GM20000 (cell line): ENCODE measurements around the gene NDUFA13.
A peak's percentile ranks its signal among the peaks of the same experiment; 100 is the strongest.

Source experiments
- DNase-seq: peaks from one replicate; pipeline ENCODE4 v3.0.0; 2012; ENCODE audit warnings: low spot score
- TF ChIP-seq, protein P1 (sequence below): IDR thresholded peaks from 2 replicates; pipeline ENCODE4 v1.5.1; 2012; ENCODE audit warnings: mild to moderate bottlenecking, control low read depth; ENCODE audit errors: extremely low read depth, missing control alignments

NDUFA13 gene

DNA sequence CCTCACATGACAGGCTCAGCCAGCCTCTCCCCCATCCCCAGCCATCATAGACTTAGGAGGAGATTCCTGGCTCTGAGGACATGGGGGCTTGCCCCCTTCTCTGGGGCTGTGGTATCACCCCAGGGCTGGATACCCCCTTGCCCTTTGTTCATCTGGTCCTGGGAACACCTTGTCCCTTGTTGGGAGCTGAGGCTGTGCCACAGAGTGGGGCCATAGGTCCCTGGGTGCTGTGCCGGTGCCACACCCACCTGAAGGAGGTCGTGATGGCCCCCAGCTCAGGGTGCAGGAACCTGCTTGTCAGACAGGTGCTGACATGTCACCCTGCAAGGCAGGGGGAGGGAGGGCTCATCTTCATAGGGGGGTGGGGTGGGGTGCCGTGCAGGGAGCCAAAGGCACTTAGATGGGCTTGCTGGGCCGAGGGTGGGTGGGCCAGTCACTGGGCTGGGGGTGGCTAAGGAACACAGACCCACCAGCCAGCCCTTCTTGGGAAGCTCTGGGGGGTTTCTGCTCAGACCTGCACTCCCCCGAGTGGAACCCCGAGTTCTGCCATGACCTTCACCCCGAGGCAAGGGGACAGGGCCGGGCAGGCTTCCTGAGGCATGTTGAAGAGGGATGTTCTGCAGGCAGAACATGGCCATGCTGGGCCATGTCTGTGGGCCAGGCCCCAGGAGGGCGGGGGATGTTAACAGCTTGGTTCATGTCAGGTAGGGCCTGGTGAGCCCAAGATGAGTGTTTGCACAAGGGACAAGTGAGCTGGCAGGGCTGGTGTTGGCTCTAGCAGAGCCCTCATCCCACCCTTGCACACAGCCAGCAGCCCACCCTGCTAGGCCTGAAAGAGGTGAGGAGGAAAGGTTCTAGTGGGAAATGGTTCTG lies 28.7 kb upstream of the NDUFA13 start:
- TF ChIP-seq, protein P1, sequence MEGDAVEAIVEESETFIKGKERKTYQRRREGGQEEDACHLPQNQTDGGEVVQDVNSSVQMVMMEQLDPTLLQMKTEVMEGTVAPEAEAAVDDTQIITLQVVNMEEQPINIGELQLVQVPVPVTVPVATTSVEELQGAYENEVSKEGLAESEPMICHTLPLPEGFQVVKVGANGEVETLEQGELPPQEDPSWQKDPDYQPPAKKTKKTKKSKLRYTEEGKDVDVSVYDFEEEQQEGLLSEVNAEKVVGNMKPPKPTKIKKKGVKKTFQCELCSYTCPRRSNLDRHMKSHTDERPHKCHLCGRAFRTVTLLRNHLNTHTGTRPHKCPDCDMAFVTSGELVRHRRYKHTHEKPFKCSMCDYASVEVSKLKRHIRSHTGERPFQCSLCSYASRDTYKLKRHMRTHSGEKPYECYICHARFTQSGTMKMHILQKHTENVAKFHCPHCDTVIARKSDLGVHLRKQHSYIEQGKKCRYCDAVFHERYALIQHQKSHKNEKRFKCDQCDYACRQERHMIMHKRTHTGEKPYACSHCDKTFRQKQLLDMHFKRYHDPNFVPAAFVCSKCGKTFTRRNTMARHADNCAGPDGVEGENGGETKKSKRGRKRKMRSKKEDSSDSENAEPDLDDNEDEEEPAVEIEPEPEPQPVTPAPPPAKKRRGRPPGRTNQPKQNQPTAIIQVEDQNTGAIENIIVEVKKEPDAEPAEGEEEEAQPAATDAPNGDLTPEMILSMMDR = no peak
- DNase-seq = no peak

DNA sequence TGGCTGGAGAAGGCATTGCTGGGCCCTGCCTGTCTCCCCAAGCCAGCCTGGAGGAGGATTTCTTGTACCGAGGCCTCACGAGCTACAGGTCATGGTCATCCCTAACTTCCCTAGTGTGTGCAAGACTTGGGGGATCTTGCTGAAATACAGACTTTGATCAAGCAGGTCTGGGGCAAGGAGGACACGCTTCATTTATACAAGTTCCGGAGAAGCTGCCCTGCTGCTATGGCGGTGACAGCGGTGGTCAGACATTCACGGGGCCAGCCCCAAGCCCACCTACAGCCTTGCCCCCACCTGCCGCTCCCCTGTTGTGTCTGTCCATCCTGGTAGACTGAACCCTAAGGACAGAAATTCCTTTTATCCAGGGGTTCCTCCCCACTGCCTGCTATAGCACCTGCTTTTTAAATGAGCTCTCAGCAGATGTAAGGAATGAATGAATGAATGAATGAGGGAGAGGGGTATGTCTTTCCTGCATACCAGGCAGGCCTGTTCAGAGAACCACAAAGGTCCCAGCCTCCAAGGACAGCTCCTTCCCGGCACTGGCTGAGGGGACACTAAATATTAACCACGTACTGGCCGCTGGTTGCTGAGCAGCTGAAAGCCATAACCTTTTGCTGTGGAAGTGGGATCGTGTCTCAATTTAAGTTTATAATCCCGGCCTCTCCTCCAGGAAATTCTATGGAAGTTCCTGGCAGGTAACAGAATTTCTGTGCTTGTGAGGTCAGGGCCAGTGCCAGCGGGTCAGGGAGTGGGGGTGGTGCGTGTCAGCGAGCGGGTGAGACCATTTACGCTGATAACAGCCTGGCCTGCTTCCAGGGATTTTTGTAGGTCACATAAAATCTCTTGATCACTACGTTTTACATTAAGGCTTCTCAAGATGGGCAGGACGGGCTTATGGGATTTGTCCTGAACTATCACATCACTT lies 27.8 kb upstream of the NDUFA13 start:
- TF ChIP-seq, protein P1 = no peak
- no peak for DNase-seq

DNA sequence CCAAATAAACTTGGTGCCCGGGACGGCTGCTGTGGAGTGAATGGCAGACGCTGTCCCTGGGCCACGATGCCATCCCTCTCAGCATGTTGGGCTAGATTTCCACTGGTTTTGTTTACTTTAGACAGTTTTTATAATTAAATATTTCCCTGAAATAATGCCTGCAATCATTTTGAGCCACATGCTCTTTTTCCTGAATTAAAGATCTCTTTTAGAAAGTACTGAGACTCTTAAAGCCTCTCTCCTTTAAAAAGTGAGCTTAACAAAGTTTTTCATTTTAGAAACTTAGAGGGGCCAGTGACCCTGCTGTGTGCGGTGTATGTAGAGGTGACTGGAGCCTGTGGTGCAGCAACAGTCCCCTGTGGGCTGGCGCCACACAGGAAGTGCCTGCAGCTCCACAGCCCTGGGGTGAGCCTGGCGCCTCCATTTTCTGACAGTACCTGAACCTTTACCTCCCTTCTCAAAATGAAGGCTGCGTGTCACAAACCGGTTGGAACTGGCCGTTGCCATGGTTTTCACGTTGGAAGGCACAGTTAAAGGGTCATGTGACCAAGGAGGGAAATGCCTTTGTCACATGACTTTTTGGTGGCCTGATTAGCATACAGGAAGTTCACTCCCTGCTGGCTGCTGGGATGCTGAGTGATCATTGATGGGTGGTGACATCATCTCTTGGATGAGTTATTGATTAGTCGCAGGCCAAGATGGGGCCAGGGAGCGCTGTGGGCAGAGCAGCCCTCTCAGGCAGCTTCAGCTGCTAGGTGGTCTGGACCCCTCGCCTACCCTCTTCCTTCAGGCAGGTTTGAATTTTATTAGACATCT lies 26.9 kb upstream of the NDUFA13 start:
- TF ChIP-seq, protein P1 = no peak
- DNase-seq = peak; percentile 73

DNA sequence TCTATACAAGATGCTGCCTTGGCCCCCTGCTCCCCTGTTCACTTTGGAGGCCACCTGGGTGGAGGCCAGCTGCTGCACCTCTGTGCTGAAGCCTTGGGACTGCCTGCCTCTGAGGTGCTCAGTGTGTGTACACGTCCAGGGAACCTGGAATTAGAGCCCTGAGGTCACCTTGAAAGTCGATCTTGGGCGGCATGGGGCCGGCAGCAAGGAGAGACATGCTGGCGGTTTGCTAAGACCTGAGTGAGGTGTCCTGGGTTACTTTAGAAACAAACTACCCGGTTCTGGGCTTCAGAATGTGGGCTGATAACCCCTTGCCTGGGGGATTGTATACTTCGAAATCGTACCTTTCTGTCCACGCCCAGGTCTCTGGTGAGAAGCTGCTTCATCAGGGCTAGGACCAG lies 26.2 kb upstream of the NDUFA13 start:
- DNase-seq = no peak
- TF ChIP-seq, protein P1 = no peak

DNA sequence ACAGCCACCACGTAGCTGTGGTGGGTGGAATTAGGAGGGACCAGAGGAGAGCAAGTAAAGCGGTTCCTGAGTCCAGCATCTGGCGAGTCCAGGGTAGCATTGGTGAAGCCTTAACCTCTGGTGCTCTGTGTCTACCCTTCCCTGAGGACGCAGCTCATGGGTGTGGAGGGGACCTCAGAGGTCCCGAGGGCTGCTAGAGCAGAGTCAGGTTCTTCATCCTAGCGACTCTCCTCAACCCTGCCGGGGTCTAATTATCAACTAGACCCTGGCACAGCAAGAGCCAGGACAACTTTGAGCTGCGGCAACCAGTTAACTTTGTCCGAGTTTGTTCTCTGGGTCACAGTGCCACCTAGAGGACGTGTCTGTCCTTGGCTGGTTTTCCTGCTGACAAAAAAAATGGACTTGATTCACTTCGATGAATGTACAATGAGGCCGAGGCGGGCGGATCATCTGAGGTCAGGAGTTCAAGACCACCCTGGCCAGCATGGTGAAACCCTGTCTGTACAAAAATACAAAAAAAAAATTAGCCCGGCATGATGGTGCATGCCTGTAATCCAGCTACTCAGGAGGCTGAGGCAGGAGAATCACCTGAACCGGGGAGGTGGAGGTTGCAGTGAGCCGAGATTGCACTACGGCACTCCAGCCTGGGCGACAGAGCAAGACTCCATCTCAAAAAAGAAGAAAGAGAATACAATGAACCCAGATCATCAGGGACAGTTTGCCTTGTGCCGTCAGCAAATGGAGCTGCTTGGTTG lies 25.6 kb upstream of the NDUFA13 start:
- peak; percentile 86 for DNase-seq
- TF ChIP-seq, protein P1 = peak; percentile 69

DNA sequence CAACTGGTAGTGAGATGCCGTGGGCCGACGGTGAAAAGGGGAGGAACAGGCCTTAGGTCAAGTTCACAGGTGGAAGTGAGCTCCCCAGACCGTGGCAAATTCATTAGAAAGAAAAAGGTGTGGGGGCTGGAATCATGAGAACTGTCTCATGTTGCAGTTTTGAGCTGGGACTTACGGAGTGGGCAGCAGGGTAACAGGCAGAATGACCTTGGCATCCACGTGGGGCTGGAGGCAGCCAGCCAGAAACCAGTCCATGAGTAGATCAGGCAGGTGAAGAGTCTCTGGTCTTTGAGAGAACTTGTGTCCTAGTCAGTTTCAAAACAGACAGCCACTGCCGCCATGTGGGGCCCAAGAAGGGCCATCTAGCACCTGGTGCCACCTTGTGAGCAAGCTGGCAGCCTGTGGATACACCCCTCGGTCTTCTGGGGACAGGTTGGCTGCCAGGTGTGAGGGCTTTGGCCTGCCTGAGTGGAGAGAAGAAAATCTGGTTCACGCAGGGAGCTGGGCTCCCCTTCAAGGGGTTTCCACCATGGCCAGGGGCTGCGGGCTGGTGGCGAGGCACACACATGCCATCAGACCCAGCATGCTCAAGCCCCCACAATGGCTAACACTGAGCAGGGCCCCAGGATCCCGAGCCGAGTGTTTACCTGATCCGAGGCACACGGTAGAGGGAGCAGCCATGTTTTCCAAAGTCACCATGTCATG lies 24.6 kb upstream of the NDUFA13 start:
- TF ChIP-seq, protein P1 = no peak
- DNase-seq = no peak
